CD8-positive, alpha-beta memory T cell (primary cell): ENCODE data around the gene FLII. TPM values are rescaled to one million over a fixed set of nuclear protein-coding genes. Genes with fewer than 3 reads are reported as not detected.

Source experiments
- CTCF ChIA-PET: fragments of 350-600 bp; sonication (Branson Sonifier 250); formaldehyde crosslinking; loops from one replicate; lab custom pipeline; 2021; ENCODE audit warnings: antibody characterized with exemption; lab: Charles Lee
- POLR2A ChIA-PET: fragments of 350-600 bp; sonication (Branson Sonifier 250); formaldehyde crosslinking; loops from one replicate; lab custom pipeline; 2021; ENCODE audit warnings: antibody characterized with exemption; lab: Charles Lee
- DNase-seq, 5 donors: peaks; one replicate each; pipeline versions ENCODE4 v3.0.0 to v3.0.0-alpha.2; 2020 to 2022; ENCODE audit warnings: mixed read lengths in 1 of 5
- H3K27ac ChIP-seq: one replicate; pipeline ENCODE4 v1.7.0; 2013; ENCODE audit warnings: low read depth, mild to moderate bottlenecking, low read length, moderate library complexity
- H3K27me3 ChIP-seq: 2 replicates; pipeline ENCODE4 v1.7.0; 2013; ENCODE audit warnings: low read length, mild to moderate bottlenecking; ENCODE audit not compliant: insufficient read depth, poor library complexity, severe bottlenecking
- H3K36me3 ChIP-seq: 2 replicates; pipeline ENCODE4 v1.7.0; 2013; ENCODE audit warnings: mild to moderate bottlenecking, low read length, moderate library complexity; ENCODE audit not compliant: insufficient read depth
- H3K4me1 ChIP-seq: 2 replicates; pipeline ENCODE4 v1.7.0; 2013; ENCODE audit warnings: mild to moderate bottlenecking, low read length, moderate library complexity; ENCODE audit not compliant: insufficient read depth
- H3K4me3 ChIP-seq: 2 replicates; pipeline ENCODE4 v1.7.0; 2013; ENCODE audit warnings: mild to moderate bottlenecking, low read length
- H3K9me3 ChIP-seq: 2 replicates; pipeline ENCODE4 v1.7.0; 2013; ENCODE audit warnings: mild to moderate bottlenecking, low read length
- H3K27ac Mint-ChIP-seq, 8 donors: one replicate each; pipeline ENCODE4 v1.8.0; 2020 to 2021; ENCODE audit warnings: mixed read lengths in 8 of 8, mild to moderate bottlenecking in 6 of 8, inconsistent platforms in 3 of 8, moderate library complexity in 3 of 8
- H3K27me3 Mint-ChIP-seq, 2 donors: one replicate each; pipeline ENCODE4 v1.8.0; 2020 to 2021; ENCODE audit warnings: mixed read lengths in 2 of 2, mild to moderate bottlenecking in 1 of 2, moderate library complexity in 1 of 2
- H3K36me3 Mint-ChIP-seq, 3 donors: one replicate each; pipeline ENCODE4 v1.8.0; 2020 to 2021; ENCODE audit warnings: mixed read lengths in 3 of 3, inconsistent platforms in 1 of 3, mild to moderate bottlenecking in 1 of 3
- H3K4me1 Mint-ChIP-seq, 3 donors: one replicate each; pipeline ENCODE4 v1.8.0; 2020 to 2021; ENCODE audit warnings: mixed read lengths in 3 of 3, inconsistent platforms in 1 of 3, mild to moderate bottlenecking in 1 of 3
- H3K4me3 Mint-ChIP-seq, 7 donors: one replicate each; pipeline ENCODE4 v1.8.0; 2020 to 2021; ENCODE audit warnings: mixed read lengths in 7 of 7, mild to moderate bottlenecking in 6 of 7, moderate library complexity in 4 of 7, inconsistent platforms in 2 of 7
- H3K9me3 Mint-ChIP-seq, 5 donors: one replicate each; pipeline ENCODE4 v1.8.0; 2020 to 2022; ENCODE audit warnings: mixed read lengths in 5 of 5, mild to moderate bottlenecking in 3 of 5, moderate library complexity in 2 of 5, inconsistent platforms in 1 of 5
- polyA plus RNA-seq: library from polyadenylated mRNA; unstranded; fragments of 300-500 nt; fragmentation: Illumina TruSeq; gene quantifications from one replicate; pipeline ENCODE4 v1.2.3, GENCODE V29; 2021
- total RNA-seq, 2 experiments: library from RNA; stranded (reverse); gene quantifications; one replicate each; pipeline ENCODE4 v1.2.3, GENCODE V29; 2021

The FLII gene
- total and polyA plus RNA-seq, 3 experiments from 2014 or later = 216 to 299 (median 278) TPM

DNA sequence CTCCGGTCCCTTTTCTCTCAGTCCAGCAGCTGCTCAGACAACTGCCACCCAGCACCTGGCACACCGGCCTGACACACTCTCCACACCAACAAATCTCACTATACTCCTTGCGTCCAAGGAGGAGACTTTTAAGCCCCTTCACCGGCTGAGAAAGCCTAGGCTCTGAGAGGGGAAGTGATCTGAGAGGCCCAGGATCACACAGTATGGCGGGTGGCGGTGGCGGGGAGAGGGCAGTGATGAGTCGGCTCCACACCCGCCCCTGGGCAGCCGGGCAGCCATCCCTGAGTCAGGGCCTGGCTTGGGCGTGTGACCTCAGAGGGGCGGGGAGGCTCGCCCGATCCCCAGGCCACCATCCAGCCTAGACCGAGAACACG is 569 bp downstream of the FLII start:
- no peaks in the 10 kb centered on the region for H3K9me3 Mint-ChIP-seq
- peaks cover 17% of the 10 kb centered on the region for H3K36me3 ChIP-seq
- H3K4me3 Mint-ChIP-seq = peak overlapping the region; percentile 85 to 97 (median 96)
- ChIA-PET POLR2A (no interaction called here), CTCF (interaction anchor here (1.6 kb wide), 1 partner anchor 10 kb away, joined by 4 read pairs; no protein-coding TSS in a partner anchor)
- no peaks in the 10 kb centered on the region for H3K9me3 ChIP-seq
- H3K4me1 Mint-ChIP-seq = peaks cover 34 to 62% (median 38%) of the 10 kb centered on the region in 3 donors
- H3K4me1 ChIP-seq = peaks cover 50% of the 10 kb centered on the region
- peak overlapping the region; percentile 84 for H3K4me3 ChIP-seq
- no peaks in the 10 kb centered on the region for H3K27me3 ChIP-seq
- peak overlapping the region; percentile 47 to 99 (median 95) for H3K27ac Mint-ChIP-seq
- H3K36me3 Mint-ChIP-seq = peaks cover 0 to 48% (median 0%) of the 10 kb centered on the region in 3 donors
- peak in 4 of 5 donors; percentile 24 to 48 (median 39) for DNase-seq
- peak overlapping the region; percentile 82 for H3K27ac ChIP-seq
- H3K27me3 Mint-ChIP-seq = no peaks in the 10 kb centered on the region

GRCh38 chr17:18257268-18257981 is 1.1 kb downstream of the FLII start:
- peaks cover 50% of the 10 kb centered on the region for H3K4me1 ChIP-seq
- CTCF ChIA-PET = interaction anchor here (1.2 to 1.6 kb wide), 2 partner anchors 9 to 40 kb away, joined by 3 to 4 read pairs; no protein-coding TSS in a partner anchor

GRCh38 chr17:18256776-18257175 is 1.8 kb downstream of the FLII start:
- peaks cover 0 to 56% (median 0%) of the 10 kb centered on the region in 3 donors for H3K36me3 Mint-ChIP-seq
- Histone ChIP-seq H3K27ac (no peak overlapping the region), H3K4me3 (peak overlapping the region; percentile 84), H3K36me3 (peaks cover 28% of the 10 kb centered on the region), H3K4me1 (peaks cover 44% of the 10 kb centered on the region), H3K27me3 (no peaks in the 10 kb centered on the region), H3K9me3 (no peaks in the 10 kb centered on the region)
- CTCF ChIA-PET = interaction anchor here (1.2 to 1.6 kb wide), 2 partner anchors 8 to 40 kb away, joined by 3 to 4 read pairs; no protein-coding TSS in a partner anchor
- POLR2A ChIA-PET = no interaction called here
- no peaks in the 10 kb centered on the region for H3K27me3 Mint-ChIP-seq
- peak overlapping the region; percentile 47 to 99 (median 79) for H3K27ac Mint-ChIP-seq
- H3K9me3 Mint-ChIP-seq = no peaks in the 10 kb centered on the region
- H3K4me1 Mint-ChIP-seq = peaks cover 29 to 50% (median 38%) of the 10 kb centered on the region in 3 donors
- no peak for DNase-seq
- peak overlapping the region; percentile 85 to 97 (median 96) for H3K4me3 Mint-ChIP-seq

More at GRCh38 chr17:18257268-18257981, 1.1 kb downstream of the FLII start:
- POLR2A ChIA-PET = no interaction called here
- Mint-ChIP-seq H3K27ac (peak overlapping the region; percentile 47 to 99 (median 95)), H3K9me3 (no peaks in the 10 kb centered on the region), H3K4me3 (peak overlapping the region; percentile 85 to 97 (median 96)), H3K27me3 (no peaks in the 10 kb centered on the region), H3K4me1 (peaks cover 33 to 57% (median 38%) of the 10 kb centered on the region in 3 donors), H3K36me3 (peaks cover 0 to 49% (median 0%) of the 10 kb centered on the region in 3 donors)
- Histone ChIP-seq H3K9me3 (no peaks in the 10 kb centered on the region), H3K4me3 (peak overlapping the region; percentile 84), H3K36me3 (peaks cover 21% of the 10 kb centered on the region), H3K27ac (peak overlapping the region; percentile 82), H3K27me3 (no peaks in the 10 kb centered on the region)
- peak in 1 of 5 donors; percentile 50 for DNase-seq

GRCh38 chr17:18256351-18256750 is 2.2 kb downstream of the FLII start:
- POLR2A ChIA-PET = no interaction called here
- Histone ChIP-seq H3K4me3 (peak overlapping the region; percentile 84), H3K9me3 (no peaks in the 10 kb centered on the region), H3K4me1 (peaks cover 40% of the 10 kb centered on the region), H3K36me3 (peaks cover 32% of the 10 kb centered on the region), H3K27me3 (no peaks in the 10 kb centered on the region), H3K27ac (no peak overlapping the region)
- no peaks in the 10 kb centered on the region for H3K27me3 Mint-ChIP-seq
- peak overlapping the region; percentile 7 to 75 (median 38) for H3K4me3 Mint-ChIP-seq
- CTCF ChIA-PET = interaction anchor here (1.2 kb wide), 1 partner anchor 39 kb away, joined by 3 read pairs; no protein-coding TSS in a partner anchor
- no peak for DNase-seq
- peaks cover 26 to 46% (median 34%) of the 10 kb centered on the region in 3 donors for H3K4me1 Mint-ChIP-seq
- H3K36me3 Mint-ChIP-seq = peaks cover 0 to 60% (median 0%) of the 10 kb centered on the region in 3 donors
- H3K9me3 Mint-ChIP-seq = no peaks in the 10 kb centered on the region
- peak overlapping the region in 6 of 8 donors; percentile 26 to 50 (median 41) for H3K27ac Mint-ChIP-seq

GRCh38 chr17:18254888-18255649 is 3.5 kb downstream of the FLII start:
- Histone ChIP-seq H3K4me1 (peaks cover 33% of the 10 kb centered on the region), H3K4me3 (no peak overlapping the region), H3K27me3 (no peaks in the 10 kb centered on the region), H3K9me3 (no peaks in the 10 kb centered on the region), H3K36me3 (peaks cover 44% of the 10 kb centered on the region), H3K27ac (no peak overlapping the region)
- peaks cover 4 to 73% (median 5%) of the 10 kb centered on the region in 3 donors for H3K36me3 Mint-ChIP-seq
- CTCF ChIA-PET = interaction anchor here (1.1 kb wide), 1 partner anchor 13 kb away, joined by 4 read pairs; no protein-coding TSS in a partner anchor
- POLR2A ChIA-PET = no interaction called here
- no peaks in the 10 kb centered on the region for H3K9me3 Mint-ChIP-seq
- H3K27me3 Mint-ChIP-seq = no peaks in the 10 kb centered on the region
- no peak for DNase-seq
- H3K4me3 Mint-ChIP-seq = peak overlapping the region in 4 of 7 donors; percentile 11 to 75 (median 51)
- peak overlapping the region in 1 of 8 donors; percentile 47 for H3K27ac Mint-ChIP-seq
- peaks cover 22 to 36% (median 28%) of the 10 kb centered on the region in 3 donors for H3K4me1 Mint-ChIP-seq

DNA sequence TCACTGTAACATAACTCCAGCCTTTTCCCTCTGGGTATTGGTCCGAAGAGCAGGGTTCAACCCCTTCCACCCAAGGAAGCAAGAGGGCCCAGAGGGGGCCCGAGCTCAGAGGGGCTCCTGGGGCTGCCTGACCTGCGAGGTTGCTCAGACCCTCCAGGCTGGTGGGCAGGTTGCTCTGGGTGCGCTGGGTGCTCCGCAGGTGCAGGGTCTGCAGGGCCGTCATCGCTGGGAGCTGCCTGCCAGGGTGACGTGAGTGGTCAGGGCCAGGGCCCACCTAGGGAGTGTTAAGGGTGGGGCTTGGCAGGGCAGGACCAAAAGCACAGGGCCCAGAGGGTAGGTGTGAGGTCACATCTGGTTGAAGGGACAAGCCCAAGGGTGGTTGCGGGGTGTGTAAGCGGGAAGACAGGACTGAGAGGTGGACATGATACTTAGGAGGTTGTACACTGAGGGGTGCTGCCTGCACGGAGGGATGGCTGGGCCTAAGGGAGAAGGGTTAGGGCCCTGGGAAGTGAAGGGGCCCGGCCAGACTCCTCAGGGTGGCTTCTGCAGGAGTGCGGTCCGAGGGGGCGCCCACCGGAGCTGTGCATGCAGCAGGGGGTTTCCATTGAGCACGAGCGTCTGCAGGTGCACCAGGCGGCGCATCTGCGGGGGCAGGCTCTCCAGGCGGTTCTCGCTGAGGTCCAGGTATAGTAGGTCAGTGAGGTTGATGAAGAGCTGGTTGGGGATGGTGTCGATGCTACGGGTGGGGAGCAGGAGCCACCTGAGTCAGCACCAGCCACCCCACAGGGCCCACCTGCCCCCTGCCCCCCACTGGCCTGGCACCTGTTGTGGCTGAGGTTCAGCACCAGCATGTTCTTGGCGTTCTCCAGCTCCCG is 4.4 kb downstream of the FLII start:
- Mint-ChIP-seq H3K9me3 (no peaks in the 10 kb centered on the region), H3K27ac (peak overlapping the region in 2 of 8 donors; percentile 26 to 47), H3K36me3 (peaks cover 4 to 79% (median 6%) of the 10 kb centered on the region in 3 donors), H3K4me1 (peaks cover 17 to 31% (median 22%) of the 10 kb centered on the region in 3 donors), H3K4me3 (peak overlapping the region in 2 of 7 donors; percentile 48 to 56), H3K27me3 (no peaks in the 10 kb centered on the region)
- Histone ChIP-seq H3K4me3 (no peak overlapping the region), H3K27ac (no peak overlapping the region), H3K4me1 (peaks cover 27% of the 10 kb centered on the region), H3K36me3 (peaks cover 44% of the 10 kb centered on the region), H3K27me3 (no peaks in the 10 kb centered on the region), H3K9me3 (no peaks in the 10 kb centered on the region)
- DNase-seq = no peak
- ChIA-PET CTCF (interaction anchor here (1.1 to 1.2 kb wide), 2 partner anchors 10 to 14 kb away, joined by 3 to 4 read pairs; no protein-coding TSS in a partner anchor), POLR2A (no interaction called here)
